IMR-90 (cell line): ENCODE data around the gene RNASET2. TPM values are rescaled to one million over a fixed set of nuclear protein-coding genes. Genes with fewer than 3 reads are reported as not detected.

ENCODE experiments used
- ATAC-seq: fragments of 200-7000 bp; cut with Tn5 transposase; 2 replicates; pipeline ENCODE4 v1.9.1; 2020; ENCODE audit warnings: low read depth, mild to moderate bottlenecking, moderate library complexity
- BruUV-seq: library from RNA; stranded (reverse); fragments of 400-500 nt; replicated peaks from 2 replicates; lab custom pipeline; 2021; lab: Mats Ljungman, UMichigan
- CTCF ChIA-PET: fragments of 300-600 bp; formaldehyde crosslinking; extraction: SDS; loops from one replicate; lab custom pipeline; 2021; ENCODE audit warnings: antibody characterized with exemption; lab: Yijun Ruan, JAX
- POLR2A ChIA-PET: fragments of 300-600 bp; sonication (Branson Sonifier 250); formaldehyde crosslinking; loops from one replicate; lab custom pipeline; 2022; ENCODE audit warnings: antibody characterized with exemption; ENCODE audit not compliant: unreplicated experiment; lab: Charles Lee
- DNase-seq: peaks from one replicate; pipeline ENCODE4 v3.0.0; 2013
- H2AFZ ChIP-seq: replicated peaks from 2 replicates; pipeline ENCODE3; 2013; ENCODE audit warnings: low read length, mild to moderate bottlenecking; ENCODE audit not compliant: poor library complexity
- H2AK5ac ChIP-seq: 2 replicates; pipeline ENCODE4 v1.6.1; 2013; ENCODE audit warnings: low read depth, low read length, inconsistent platforms
- H2AK9ac ChIP-seq: replicated peaks from 2 replicates; pipeline ENCODE3; 2013; ENCODE audit warnings: mild to moderate bottlenecking, low read depth, low read length, moderate library complexity; ENCODE audit not compliant: poor library complexity
- H2BK120ac ChIP-seq: 2 replicates; pipeline ENCODE4 v1.6.1; 2013; ENCODE audit warnings: low read depth, low read length, inconsistent platforms
- H2BK15ac ChIP-seq: 3 replicates; pipeline ENCODE4 v1.6.1; 2013; ENCODE audit warnings: low read depth, low read length, inconsistent platforms
- H2BK20ac ChIP-seq: 2 replicates; pipeline ENCODE4 v1.6.1; 2013; ENCODE audit warnings: low read depth, mild to moderate bottlenecking, inconsistent platforms, low read length, moderate library complexity
- H2BK5ac ChIP-seq: 2 replicates; pipeline ENCODE4 v1.6.1; 2013; ENCODE audit warnings: mild to moderate bottlenecking, low read depth, low read length, inconsistent platforms; ENCODE audit not compliant: poor library complexity, severe bottlenecking
- H3K14ac ChIP-seq: replicated peaks from 2 replicates; pipeline ENCODE4 v1.6.1; 2013; ENCODE audit warnings: low read depth, low read length, inconsistent platforms
- H3K18ac ChIP-seq: 2 replicates; pipeline ENCODE4 v1.6.1; 2013; ENCODE audit warnings: low read depth, low read length, control low read depth
- H3K23ac ChIP-seq: 2 replicates; pipeline ENCODE4 v1.6.1; 2013; ENCODE audit warnings: low read depth, low read length, inconsistent platforms
- H3K27ac ChIP-seq: 2 replicates; pipeline ENCODE4 v1.5.1; 2013; ENCODE audit warnings: mild to moderate bottlenecking, control low read depth, low read length; ENCODE audit not compliant: insufficient read depth
- H3K27me3 ChIP-seq: 2 replicates; pipeline ENCODE4 v1.6.1; 2013; ENCODE audit warnings: low read length; ENCODE audit not compliant: control insufficient read depth, insufficient read depth
- H3K36me3 ChIP-seq: 2 replicates; pipeline ENCODE4 v1.6.1; 2013; ENCODE audit warnings: low read length, mixed read lengths; ENCODE audit not compliant: control insufficient read depth, insufficient read depth
- H3K4ac ChIP-seq: 2 replicates; pipeline ENCODE4 v1.6.1; 2013; ENCODE audit warnings: low read depth, low read length, inconsistent platforms
- H3K4me1 ChIP-seq: 2 replicates; pipeline ENCODE4 v1.6.1; 2013; ENCODE audit warnings: low read length, mixed read lengths; ENCODE audit not compliant: control insufficient read depth, insufficient read depth
- H3K4me2 ChIP-seq: 2 replicates; pipeline ENCODE4 v1.6.1; 2013; ENCODE audit warnings: low read depth, mild to moderate bottlenecking, control low read depth, low read length, moderate library complexity
- H3K4me3 ChIP-seq: 2 replicates; pipeline ENCODE4 v1.5.1; 2013; ENCODE audit warnings: low read depth, mild to moderate bottlenecking, control low read depth, low read length, moderate library complexity; ENCODE audit not compliant: insufficient read depth
- H3K56ac ChIP-seq: 2 replicates; pipeline ENCODE4 v1.6.1; 2013; ENCODE audit warnings: low read length, inconsistent platforms; ENCODE audit not compliant: insufficient read depth; ENCODE audit errors: extremely low read depth
- H3K79me1 ChIP-seq, 2 experiments: 2 replicates each; pipeline ENCODE4 v1.6.1; 2013; ENCODE audit warnings: low read length in 2 of 2, inconsistent platforms in 1 of 2, low read depth in 1 of 2
- H3K9ac ChIP-seq: 2 replicates; pipeline ENCODE4 v1.6.1; 2013; ENCODE audit warnings: low read depth, low read length, control low read depth
- H3K9me1 ChIP-seq: 2 replicates; pipeline ENCODE4 v1.6.1; 2013; ENCODE audit warnings: low read length, inconsistent platforms; ENCODE audit not compliant: insufficient read depth
- H3K9me3 ChIP-seq: 2 replicates; pipeline ENCODE4 v1.6.1; 2013; ENCODE audit warnings: low read length; ENCODE audit not compliant: control insufficient read depth, insufficient read depth
- H4K20me1 ChIP-seq: 2 replicates; pipeline ENCODE4 v1.6.1; 2013; ENCODE audit warnings: low read length, inconsistent platforms; ENCODE audit not compliant: insufficient read depth
- H4K5ac ChIP-seq: 2 replicates; pipeline ENCODE4 v1.6.1; 2013; ENCODE audit warnings: mild to moderate bottlenecking, low read depth, low read length, control low read depth
- H4K8ac ChIP-seq, 2 experiments: 2 replicates each; pipeline ENCODE4 v1.6.1; 2013; ENCODE audit warnings: low read depth in 2 of 2, low read length in 2 of 2, control low read depth in 1 of 2, inconsistent platforms in 1 of 2
- H4K91ac ChIP-seq: 2 replicates; pipeline ENCODE4 v1.6.1; 2013; ENCODE audit warnings: low read depth, low read length, inconsistent platforms; ENCODE audit not compliant: insufficient read depth
- CEBPB ChIP-seq: IDR thresholded peaks from 2 replicates; pipeline ENCODE4 v1.6.1; 2012; ENCODE audit warnings: low read depth, low read length, improper control_type of control experiment
- MAFK ChIP-seq: IDR thresholded peaks from 2 replicates; pipeline ENCODE4 v1.6.1; 2012; ENCODE audit warnings: low read depth, low read length, improper control_type of control experiment
- MAZ ChIP-seq: IDR thresholded peaks from 2 replicates; pipeline ENCODE4 v1.6.1; 2012; ENCODE audit warnings: low read depth, mild to moderate bottlenecking, low read length, improper control_type of control experiment, moderate library complexity, borderline replicate concordance
- NFE2L2 ChIP-seq: fragments of 150-350 bp; IDR thresholded peaks from 2 replicates; pipeline ENCODE4 v1.6.1; 2016; ENCODE audit warnings: low read depth, mild to moderate bottlenecking, low read length
- POLR2A ChIP-seq: IDR thresholded peaks from 2 replicates; pipeline ENCODE4 v1.6.1; 2012; ENCODE audit warnings: mild to moderate bottlenecking, low read depth, low read length
- RAD21 ChIP-seq: IDR thresholded peaks from 2 replicates; pipeline ENCODE4 v1.6.1; 2012; ENCODE audit warnings: low read length, improper control_type of control experiment
- SMC3 ChIP-seq: fragments of 150-350 bp; IDR thresholded peaks from 2 replicates; pipeline ENCODE4 v1.6.1; 2016; ENCODE audit warnings: low read depth, mild to moderate bottlenecking, antibody characterized with exemption, low read length, moderate library complexity
- USF2 ChIP-seq: fragments of 150-350 bp; IDR thresholded peaks from 2 replicates; pipeline ENCODE4 v1.6.1; 2017; ENCODE audit warnings: mild to moderate bottlenecking, antibody characterized with exemption, low read length, low read depth
- WGBS, 2 experiments: methylation state at CpG; one replicate each; pipeline versions ENCODE4 v1.1.5 to v1.1.7; 2013; ENCODE audit warnings: missing lambda C conversion rate in 2 of 2; ENCODE audit not compliant: insufficient read length in 1 of 2; ENCODE audit errors: extremely low coverage in 2 of 2; 5-methylcytosine and 5-hydroxymethylcytosine counted together
- dilution Hi-C: fragments of 300-500 bp; cut with HindIII; formaldehyde crosslinking; loops from one replicate; pipeline ENCODE4 v1.14.3; 2018; ENCODE audit warnings: low sequenced_read_pairs; ENCODE audit not compliant: unreplicated experiment
- in situ Hi-C: fragments of 300-500 bp; cut with MboI; formaldehyde crosslinking; loops from 3 replicates; pipeline ENCODE4 v1.14.3; 2019; ENCODE audit warnings: low sequenced_read_pairs, inconsistent platforms, mixed read lengths
- intact Hi-C: fragments of 100-400 bp; cut with micrococcal nuclease; formaldehyde crosslinking; loops from 2 replicates; pipeline ENCODE4 v1.10.0; 2022
- polyA plus RNA-seq, 3 experiments: library from polyadenylated mRNA; depleted of rRNA; stranded (reverse); fragments of >200 nt; gene quantifications; 2 replicates each; pipeline ENCODE4 v1.2.3, GENCODE V29; 2012; ENCODE audit warnings: low replicate concordance in 1 of 3
- total RNA-seq: library from RNA; depleted of rRNA; stranded (reverse); fragments of >200 nt; gene quantifications from 2 replicates; pipeline ENCODE4 v1.2.3, GENCODE V29; 2012
- TF ChIP-seq, protein P1 (sequence below): fragments of 150-350 bp; IDR thresholded peaks from 2 replicates; pipeline ENCODE4 v1.6.1; 2016; ENCODE audit warnings: low read depth, mild to moderate bottlenecking, low read length, moderate library complexity, borderline replicate concordance
- TF ChIP-seq, protein P2 (sequence below): conservative IDR thresholded peaks from 2 replicates; pipeline ENCODE4 v1.5.1; 2012; ENCODE audit warnings: mild to moderate bottlenecking, low read depth, low read length, improper control_type of control experiment

RNASET2 gene
- total and polyA plus RNA-seq, 2 of the 4 experiments (the other 2 are of a cell fraction) = 13.6 to 24.9 TPM

- dilution Hi-C loops = no loop called here
- H3K9me1 ChIP-seq = no peaks in the 10 kb centered on the region; the same call in 1 of the 2 replicates
- H2BK5ac ChIP-seq = no peak overlapping the region
- H2BK15ac ChIP-seq = no peak overlapping the region
- H3K56ac ChIP-seq = no peak overlapping the region
- H3K79me1 ChIP-seq = no peaks in the 10 kb centered on the region
- no peaks in the 10 kb centered on the region for H4K20me1 ChIP-seq
- CTCF ChIA-PET = no interaction called here
- H4K8ac ChIP-seq = no peak overlapping the region
- H2AK5ac ChIP-seq = no peak overlapping the region
- H3K27ac ChIP-seq = no peak overlapping the region
- H3K9ac ChIP-seq = no peak overlapping the region
- no peak overlapping the region for H3K18ac ChIP-seq
- TF ChIP-seq CEBPB (no peak), USF2 (no peak), RAD21 (no peak), SMC3 (no peak), POLR2A (no peak), MAZ (no peak), NFE2L2 (no peak), MAFK (no peak)
- TF ChIP-seq, protein P1, sequence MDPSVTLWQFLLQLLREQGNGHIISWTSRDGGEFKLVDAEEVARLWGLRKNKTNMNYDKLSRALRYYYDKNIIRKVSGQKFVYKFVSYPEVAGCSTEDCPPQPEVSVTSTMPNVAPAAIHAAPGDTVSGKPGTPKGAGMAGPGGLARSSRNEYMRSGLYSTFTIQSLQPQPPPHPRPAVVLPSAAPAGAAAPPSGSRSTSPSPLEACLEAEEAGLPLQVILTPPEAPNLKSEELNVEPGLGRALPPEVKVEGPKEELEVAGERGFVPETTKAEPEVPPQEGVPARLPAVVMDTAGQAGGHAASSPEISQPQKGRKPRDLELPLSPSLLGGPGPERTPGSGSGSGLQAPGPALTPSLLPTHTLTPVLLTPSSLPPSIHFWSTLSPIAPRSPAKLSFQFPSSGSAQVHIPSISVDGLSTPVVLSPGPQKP = no peak
- TF ChIP-seq, protein P2, sequence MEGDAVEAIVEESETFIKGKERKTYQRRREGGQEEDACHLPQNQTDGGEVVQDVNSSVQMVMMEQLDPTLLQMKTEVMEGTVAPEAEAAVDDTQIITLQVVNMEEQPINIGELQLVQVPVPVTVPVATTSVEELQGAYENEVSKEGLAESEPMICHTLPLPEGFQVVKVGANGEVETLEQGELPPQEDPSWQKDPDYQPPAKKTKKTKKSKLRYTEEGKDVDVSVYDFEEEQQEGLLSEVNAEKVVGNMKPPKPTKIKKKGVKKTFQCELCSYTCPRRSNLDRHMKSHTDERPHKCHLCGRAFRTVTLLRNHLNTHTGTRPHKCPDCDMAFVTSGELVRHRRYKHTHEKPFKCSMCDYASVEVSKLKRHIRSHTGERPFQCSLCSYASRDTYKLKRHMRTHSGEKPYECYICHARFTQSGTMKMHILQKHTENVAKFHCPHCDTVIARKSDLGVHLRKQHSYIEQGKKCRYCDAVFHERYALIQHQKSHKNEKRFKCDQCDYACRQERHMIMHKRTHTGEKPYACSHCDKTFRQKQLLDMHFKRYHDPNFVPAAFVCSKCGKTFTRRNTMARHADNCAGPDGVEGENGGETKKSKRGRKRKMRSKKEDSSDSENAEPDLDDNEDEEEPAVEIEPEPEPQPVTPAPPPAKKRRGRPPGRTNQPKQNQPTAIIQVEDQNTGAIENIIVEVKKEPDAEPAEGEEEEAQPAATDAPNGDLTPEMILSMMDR = no peak
- no peak overlapping the region for H3K4ac ChIP-seq
- no peak overlapping the region for H4K91ac ChIP-seq
- DNase-seq = no peak
- no peak overlapping the region for H2AK9ac ChIP-seq
- no peak overlapping the region for H2BK120ac ChIP-seq
- H3K9me3 ChIP-seq = no peaks in the 10 kb centered on the region
- WGBS, 2 experiments = 74% methylated on average over 3 of the region's 5 CpGs; no CpG with 5 or more reads in 1 of the 2 experiments
- in situ Hi-C loops = no loop called here
- no TSS peak for BruUV-seq
- H3K27me3 ChIP-seq = no peaks in the 10 kb centered on the region
- no peak for ATAC-seq
- H3K36me3 ChIP-seq = peaks cover 5% of the 10 kb centered on the region; the same call in 1 of the 2 replicates
- intact Hi-C loops = no loop called here
- H4K5ac ChIP-seq = no peak overlapping the region
- H2AFZ ChIP-seq = no peak overlapping the region
- H3K14ac ChIP-seq = no peak overlapping the region
- H3K4me1 ChIP-seq = no peaks in the 10 kb centered on the region
- H3K4me2 ChIP-seq = no peak overlapping the region
- no peak overlapping the region for H2BK20ac ChIP-seq
- H3K23ac ChIP-seq = no peak overlapping the region
- H3K4me3 ChIP-seq = no peak overlapping the region
- POLR2A ChIA-PET = no interaction called here
These were observed 9.1 kb downstream of the RNASET2 start for GRCh38 chr6:166947251-166947650.
